GM13976 (cell line): ENCODE measurements around the gene NID1.
"Not testable (repeated sequence)": the region's sequence is repeated elsewhere in the genome, so short reads cannot be mapped to it uniquely, and the experiment has no call there.

Experiments used
- DNase-seq: peaks from one replicate; pipeline ENCODE4 v3.0.0; 2012; ENCODE audit warnings: low spot score
- in situ Hi-C: fragments of 300-500 bp; cut with MboI; formaldehyde crosslinking; loops from one replicate; pipeline ENCODE4 v1.12.0; 2022; ENCODE audit warnings: low sequenced_read_pairs, mixed read lengths, inconsistent platforms; ENCODE audit not compliant: unreplicated experiment
- TF ChIP-seq, protein P1 (sequence below): IDR thresholded peaks from 2 replicates; pipeline ENCODE4 v1.5.1; 2012; ENCODE audit warnings: borderline replicate concordance, mild to moderate bottlenecking; ENCODE audit not compliant: insufficient read depth; ENCODE audit errors: extremely low read depth, missing control alignments, control extremely low read depth

Gene NID1

DNA sequence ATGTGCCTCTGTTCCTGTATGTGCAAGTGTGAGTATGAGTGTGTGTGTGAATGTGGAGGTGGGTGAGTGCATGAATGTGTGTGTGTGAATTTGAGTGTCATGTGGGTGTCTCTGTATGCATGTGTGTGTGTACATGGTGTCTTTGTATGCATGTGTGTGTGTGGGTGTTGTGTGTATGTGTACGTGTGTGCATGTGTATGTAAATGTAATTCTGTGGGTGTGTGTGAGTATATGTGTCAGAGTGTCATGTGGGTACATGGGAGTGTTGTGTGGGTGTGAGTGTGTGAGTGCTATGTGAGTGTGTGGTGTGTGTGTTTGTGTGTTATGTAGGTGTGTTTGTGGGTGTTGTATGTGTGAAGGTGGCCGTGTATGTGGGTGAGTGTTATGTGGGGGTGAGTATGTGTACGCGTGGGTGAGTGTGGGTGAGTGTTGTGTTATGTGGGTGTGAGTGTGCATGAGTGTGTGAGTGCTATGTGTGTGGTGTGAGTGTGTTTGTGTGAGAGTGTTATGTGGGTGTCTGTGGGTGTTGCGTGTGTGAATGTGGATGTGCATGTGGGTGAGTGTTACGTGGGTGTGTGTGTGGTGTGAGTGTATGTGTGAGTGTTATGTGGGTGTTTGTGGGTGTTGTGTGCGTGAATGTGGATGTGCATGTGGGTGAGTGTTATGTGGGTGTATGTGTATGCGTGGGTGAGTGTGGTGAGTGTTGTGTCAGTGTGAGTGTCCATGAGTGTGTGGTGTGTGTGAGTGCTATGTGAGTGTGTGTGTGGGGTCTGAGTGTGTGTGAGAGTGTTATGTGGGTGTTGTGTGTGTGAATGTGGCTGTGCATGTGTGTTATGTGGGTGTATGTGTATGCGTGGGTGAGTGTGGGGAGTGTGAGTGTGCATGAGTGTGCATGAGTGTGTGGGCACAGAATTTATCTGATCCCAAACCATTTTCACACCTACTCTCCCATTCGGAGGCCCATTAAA lies 36.6 kb upstream of the NID1 start:
- in situ Hi-C loops: loop anchor here (25.0 kb wide), 2 partner anchors 761 to 1286 kb away; no protein-coding TSS in a partner anchor
- no peak for DNase-seq
- TF ChIP-seq, protein P1, sequence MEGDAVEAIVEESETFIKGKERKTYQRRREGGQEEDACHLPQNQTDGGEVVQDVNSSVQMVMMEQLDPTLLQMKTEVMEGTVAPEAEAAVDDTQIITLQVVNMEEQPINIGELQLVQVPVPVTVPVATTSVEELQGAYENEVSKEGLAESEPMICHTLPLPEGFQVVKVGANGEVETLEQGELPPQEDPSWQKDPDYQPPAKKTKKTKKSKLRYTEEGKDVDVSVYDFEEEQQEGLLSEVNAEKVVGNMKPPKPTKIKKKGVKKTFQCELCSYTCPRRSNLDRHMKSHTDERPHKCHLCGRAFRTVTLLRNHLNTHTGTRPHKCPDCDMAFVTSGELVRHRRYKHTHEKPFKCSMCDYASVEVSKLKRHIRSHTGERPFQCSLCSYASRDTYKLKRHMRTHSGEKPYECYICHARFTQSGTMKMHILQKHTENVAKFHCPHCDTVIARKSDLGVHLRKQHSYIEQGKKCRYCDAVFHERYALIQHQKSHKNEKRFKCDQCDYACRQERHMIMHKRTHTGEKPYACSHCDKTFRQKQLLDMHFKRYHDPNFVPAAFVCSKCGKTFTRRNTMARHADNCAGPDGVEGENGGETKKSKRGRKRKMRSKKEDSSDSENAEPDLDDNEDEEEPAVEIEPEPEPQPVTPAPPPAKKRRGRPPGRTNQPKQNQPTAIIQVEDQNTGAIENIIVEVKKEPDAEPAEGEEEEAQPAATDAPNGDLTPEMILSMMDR: no peak

DNA sequence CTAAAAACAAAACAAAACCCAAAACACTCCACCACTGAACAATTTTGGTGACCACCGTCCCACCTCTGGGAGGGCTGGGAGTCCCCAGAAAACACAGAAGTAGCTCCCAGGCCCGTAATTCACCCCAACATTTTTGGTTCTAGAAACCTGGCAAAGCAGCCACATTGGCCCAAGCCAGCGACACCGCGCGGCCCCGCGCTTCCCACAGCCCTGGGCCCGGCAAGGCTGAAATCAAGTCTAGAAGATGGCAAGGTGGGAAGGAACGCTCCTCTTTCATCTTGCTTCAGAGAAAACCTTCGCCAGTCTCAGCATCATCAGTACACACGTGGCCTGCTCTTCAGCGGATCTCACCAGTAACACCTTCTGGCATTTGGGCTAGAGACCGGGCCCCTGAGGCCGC lies 35.9 kb upstream of the NID1 start:
- DNase-seq: peak; percentile 8
- TF ChIP-seq, protein P1: no peak
- in situ Hi-C loops: loop anchor here (25.0 kb wide), 2 partner anchors 762 to 1287 kb away; no protein-coding TSS in a partner anchor

DNA sequence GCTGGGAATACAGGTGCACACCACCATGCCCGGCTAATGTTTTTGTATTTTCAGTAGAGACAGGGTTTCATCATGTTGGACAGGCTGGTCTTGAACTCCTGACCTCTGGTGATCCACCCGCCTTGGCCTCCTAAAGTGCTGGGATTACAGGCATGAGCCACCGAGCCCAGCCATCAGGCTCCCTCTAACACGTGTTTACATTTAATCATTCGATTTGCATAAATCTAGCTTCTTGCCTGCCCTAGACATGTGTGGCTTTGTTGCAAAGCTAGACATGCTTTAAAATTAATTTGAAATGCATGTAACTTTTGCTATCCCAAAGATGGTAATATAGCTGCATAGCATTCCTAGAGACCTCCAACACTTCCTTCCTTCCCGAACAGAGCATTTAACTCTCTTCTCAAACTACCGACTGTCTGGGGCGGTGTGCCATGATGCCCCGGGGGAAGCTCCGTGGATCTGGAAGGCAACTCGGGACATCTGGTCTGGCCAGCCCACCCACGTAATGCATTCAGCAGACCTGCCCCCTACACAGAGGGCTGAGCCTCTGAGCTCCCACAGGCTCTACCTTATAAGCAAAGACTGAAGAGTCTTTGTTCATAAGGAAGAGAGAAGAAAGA lies 34.6 kb upstream of the NID1 start:
- no peak for DNase-seq
- in situ Hi-C loops: no loop called here

DNA sequence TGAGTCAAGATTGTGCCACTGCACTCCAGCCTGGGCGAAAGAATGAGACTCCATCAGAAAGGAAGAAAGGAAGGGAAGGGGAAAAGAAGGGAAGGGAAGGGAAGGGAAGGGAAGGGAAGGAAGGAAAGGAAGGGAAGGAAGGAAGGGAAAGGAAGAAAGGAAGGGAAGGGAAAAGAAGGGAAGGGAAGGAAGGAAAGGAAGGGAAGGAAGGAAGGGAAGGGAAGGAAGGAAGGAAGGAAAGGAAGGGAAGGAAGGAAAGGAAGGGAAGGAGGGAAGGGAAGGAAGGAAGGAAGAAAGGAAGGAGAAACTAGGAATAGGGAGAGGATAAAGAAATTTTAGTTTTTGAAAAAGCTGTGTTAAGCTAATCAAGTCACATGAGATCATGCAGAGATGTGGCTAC lies 33.4 kb upstream of the NID1 start:
- in situ Hi-C loops: no loop called here
- no peak for DNase-seq
- TF ChIP-seq, protein P1: no peak

More for the DNA sequence above, 34.6 kb upstream of the NID1 start:
- TF ChIP-seq, protein P1: no peak

DNA sequence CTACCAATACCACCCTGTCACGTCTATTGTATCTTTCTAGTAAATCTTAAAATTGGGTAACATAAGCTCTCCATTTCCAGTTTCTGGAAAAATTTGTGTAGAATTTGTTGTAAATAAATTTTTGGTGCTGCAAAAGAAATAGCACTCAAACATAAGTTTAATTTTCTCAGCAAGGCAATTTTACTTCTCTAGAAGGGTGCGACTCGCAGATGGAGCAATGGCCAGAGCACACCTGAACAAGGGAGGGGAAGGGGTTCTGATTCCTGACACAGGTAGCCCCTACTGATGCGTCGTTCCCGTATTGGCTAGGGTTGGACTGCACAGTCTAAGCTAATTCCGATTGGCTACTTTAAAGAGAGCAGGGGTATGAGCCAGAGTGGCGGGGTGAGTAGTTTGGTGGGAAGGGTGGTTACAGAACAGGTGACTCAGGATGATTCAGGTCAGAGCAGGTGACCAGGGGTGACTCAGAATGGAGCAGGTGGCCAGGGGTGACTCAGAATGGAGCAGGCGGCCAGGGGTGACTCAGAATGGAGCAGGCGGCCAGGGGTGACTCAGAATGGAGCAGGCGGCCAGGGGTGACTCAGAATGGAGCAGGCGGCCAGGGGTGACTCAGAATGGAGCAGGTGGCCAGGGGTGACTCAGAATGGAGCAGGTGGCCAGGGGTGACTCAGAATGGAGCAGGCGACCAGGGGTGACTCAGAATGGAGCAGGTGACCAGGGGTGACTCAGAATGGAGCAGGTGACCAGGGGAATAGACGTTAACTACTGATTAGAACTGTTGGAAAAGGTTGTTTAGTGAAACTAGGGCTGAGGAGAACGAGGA lies 32.0 kb upstream of the NID1 start:
- in situ Hi-C loops, DNase-seq: not testable (repeated sequence)

DNA sequence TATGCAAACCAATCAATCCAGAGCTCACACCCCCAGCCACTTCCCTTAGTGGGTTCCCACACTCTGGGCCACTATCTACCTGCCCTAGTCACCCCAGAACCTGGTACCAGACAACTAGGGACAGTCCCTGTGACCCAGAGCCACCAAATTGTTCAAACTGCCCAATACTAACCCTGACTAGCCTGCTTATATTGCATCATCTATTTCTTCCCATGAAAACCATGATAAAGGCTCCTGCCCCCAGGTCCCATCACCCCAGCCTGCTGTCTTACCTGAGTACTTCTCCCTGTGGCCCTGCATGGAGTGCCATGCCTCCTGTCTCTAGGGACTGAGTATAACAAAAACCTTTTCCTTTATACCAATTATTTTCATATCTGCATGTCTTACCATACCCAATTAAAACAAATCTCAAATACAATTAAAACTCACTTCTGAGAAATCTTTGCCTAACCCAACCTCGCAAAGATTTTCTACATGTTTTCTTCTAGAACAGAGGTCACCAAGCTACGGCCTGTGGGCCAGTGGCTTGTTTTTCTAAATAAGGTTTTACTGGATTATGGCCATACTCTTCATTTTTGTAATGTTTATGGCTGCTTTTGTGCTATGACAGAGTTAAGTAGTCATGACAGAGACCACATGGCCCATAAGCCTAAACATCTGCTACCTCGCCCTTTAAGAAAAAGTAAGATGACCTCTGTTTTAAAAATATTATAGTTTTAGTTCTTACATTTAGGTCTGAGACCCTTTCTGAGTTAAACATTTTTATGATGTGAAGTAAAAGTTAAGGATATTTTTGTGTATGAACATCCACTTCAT lies 31.0 kb upstream of the NID1 start:
- TF ChIP-seq, protein P1: no peak
- no peak for DNase-seq
- in situ Hi-C loops: no loop called here
